Measurements from ENCODE around the gene SLC5A4.

DNA sequence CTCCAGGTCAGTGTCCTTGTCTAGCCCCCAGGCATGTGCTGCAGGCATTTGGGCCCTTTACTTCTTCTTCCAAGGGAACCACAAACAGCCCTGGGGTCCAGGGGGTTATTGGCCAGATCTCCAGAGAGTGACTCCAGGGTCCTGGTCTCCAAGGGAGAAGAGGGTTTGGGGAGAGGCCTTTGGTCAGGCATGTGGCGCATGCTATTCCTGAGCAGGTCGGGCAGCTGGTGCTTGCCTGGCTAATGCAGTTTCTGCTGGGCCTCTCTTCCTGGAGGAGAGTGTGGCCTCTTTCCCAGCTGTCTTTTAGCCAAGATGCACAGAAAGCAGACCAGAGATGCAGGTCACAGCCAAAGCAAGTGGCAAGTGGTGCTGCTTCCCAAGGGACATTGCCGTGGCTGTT is 46.5 kb downstream of the SLC5A4 start:
- TF ChIP-seq, protein P1, sequence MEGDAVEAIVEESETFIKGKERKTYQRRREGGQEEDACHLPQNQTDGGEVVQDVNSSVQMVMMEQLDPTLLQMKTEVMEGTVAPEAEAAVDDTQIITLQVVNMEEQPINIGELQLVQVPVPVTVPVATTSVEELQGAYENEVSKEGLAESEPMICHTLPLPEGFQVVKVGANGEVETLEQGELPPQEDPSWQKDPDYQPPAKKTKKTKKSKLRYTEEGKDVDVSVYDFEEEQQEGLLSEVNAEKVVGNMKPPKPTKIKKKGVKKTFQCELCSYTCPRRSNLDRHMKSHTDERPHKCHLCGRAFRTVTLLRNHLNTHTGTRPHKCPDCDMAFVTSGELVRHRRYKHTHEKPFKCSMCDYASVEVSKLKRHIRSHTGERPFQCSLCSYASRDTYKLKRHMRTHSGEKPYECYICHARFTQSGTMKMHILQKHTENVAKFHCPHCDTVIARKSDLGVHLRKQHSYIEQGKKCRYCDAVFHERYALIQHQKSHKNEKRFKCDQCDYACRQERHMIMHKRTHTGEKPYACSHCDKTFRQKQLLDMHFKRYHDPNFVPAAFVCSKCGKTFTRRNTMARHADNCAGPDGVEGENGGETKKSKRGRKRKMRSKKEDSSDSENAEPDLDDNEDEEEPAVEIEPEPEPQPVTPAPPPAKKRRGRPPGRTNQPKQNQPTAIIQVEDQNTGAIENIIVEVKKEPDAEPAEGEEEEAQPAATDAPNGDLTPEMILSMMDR (IDR thresholded peaks at IDR 0.05), result no peak
- TF ChIP-seq POLR2A (IDR thresholded peaks at IDR 0.05), result no peak

Measured in ovary (tissue), 3 donors.